GM12878 (cell line): ENCODE measurements around the gene SERPING1. TPM values are rescaled to one million over a fixed set of nuclear protein-coding genes. Genes with fewer than 3 reads are reported as not detected.

Experiments used
- ATAC-seq: fragments of 200-7000 bp; cut with Tn5 transposase; 3 replicates; pipeline ENCODE4 v1.9.1; 2020; ENCODE audit warnings: mild to moderate bottlenecking, moderate library complexity
- BruUV-seq: library from RNA; stranded (reverse); fragments of 400-500 nt; replicated peaks from 2 replicates; lab custom pipeline; 2021; lab: Mats Ljungman, UMichigan
- CTCF ChIA-PET: fragments of 300-600 bp; sonication (Branson Sonifier 250); formaldehyde crosslinking; extraction: SDS; loops from one replicate; lab custom pipeline; 2021; ENCODE audit warnings: inconsistent platforms; lab: Yijun Ruan, JAX
- POLR2A ChIA-PET: fragments of 350-600 bp; formaldehyde crosslinking; extraction: SDS; loops from one replicate; lab custom pipeline; 2021; ENCODE audit warnings: inconsistent platforms; lab: Charles Lee
- RAD21 ChIA-PET: fragments of 300-600 bp; sonication (Branson Sonifier 250); formaldehyde crosslinking; loops from one replicate; lab custom pipeline; 2023; ENCODE audit warnings: antibody characterized with exemption; ENCODE audit not compliant: unreplicated experiment; lab: Charles Lee
- SMC1A ChIA-PET: fragments of 300-600 bp; sonication (Branson Sonifier 250); formaldehyde crosslinking; loops from one replicate; lab custom pipeline; 2023; ENCODE audit not compliant: unreplicated experiment, uncharacterized antibody; lab: Charles Lee
- DNase-seq: peaks from one replicate; pipeline ENCODE4 v3.0.0-alpha.2; 2011; ENCODE audit warnings: low read depth, low spot score
- FAIRE-seq: peaks from 3 replicates; lab custom pipeline; 2011; peaks lifted over from hg19 to GRCh38; lab: Jason Lieb, UNC
- H2AFZ ChIP-seq: 2 replicates; pipeline ENCODE4 v1.6.0; 2011; ENCODE audit warnings: low read depth, low read length, control low read depth; ENCODE audit not compliant: control insufficient read depth
- H3K27ac ChIP-seq: 2 replicates; pipeline ENCODE4 v1.5.1; 2011; ENCODE audit warnings: control low read depth; ENCODE audit not compliant: control insufficient read depth, insufficient read depth
- H3K27me3 ChIP-seq, 2 experiments: replicated peaks in 1 of 2; 2 replicates each; pipeline versions ENCODE4 v1.6.0 to v1.6.1; 2011; ENCODE audit warnings: low read length in 1 of 2; ENCODE audit not compliant: control insufficient read depth in 2 of 2, insufficient read depth in 2 of 2
- H3K36me3 ChIP-seq, 2 experiments: 2 replicates each; pipeline ENCODE4 v1.5.1; 2011; ENCODE audit warnings: low read length in 1 of 2; ENCODE audit not compliant: control insufficient read depth in 2 of 2, insufficient read depth in 2 of 2
- H3K4me1 ChIP-seq: 2 replicates; pipeline ENCODE4 v1.6.1; 2011; ENCODE audit warnings: mild to moderate bottlenecking, low read length, moderate library complexity, mixed read lengths; ENCODE audit not compliant: control insufficient read depth, insufficient read depth
- H3K4me2 ChIP-seq: 2 replicates; pipeline ENCODE4 v1.6.0; 2011; ENCODE audit warnings: control low read depth; ENCODE audit not compliant: control insufficient read depth, insufficient read depth
- H3K4me3 ChIP-seq: fragments of 200-600 bp; sonication (generic); 2 replicates; pipeline ENCODE4 v1.5.1; 2016
- H3K79me2 ChIP-seq: 2 replicates; pipeline ENCODE4 v1.6.0; 2011; ENCODE audit warnings: low read length; ENCODE audit not compliant: control insufficient read depth, insufficient read depth
- H3K9ac ChIP-seq: 2 replicates; pipeline ENCODE4 v1.8.0; 2011; ENCODE audit warnings: low read length, control low read depth, mixed read lengths; ENCODE audit not compliant: control insufficient read depth, insufficient read depth
- H3K9me3 ChIP-seq: replicated peaks from 3 replicates; pipeline ENCODE4 v1.5.1; 2011; ENCODE audit warnings: mild to moderate bottlenecking, low read length; ENCODE audit not compliant: control insufficient read depth, insufficient read depth
- H4K20me1 ChIP-seq: 2 replicates; pipeline ENCODE4 v1.6.0; 2011; ENCODE audit not compliant: control insufficient read depth, insufficient read depth
- FOXK2 ChIP-seq: fragments of 450-650 bp; IDR thresholded peaks from 2 replicates; pipeline ENCODE4 v1.6.1; 2017; ENCODE audit warnings: mild to moderate bottlenecking, moderate library complexity
- HSF1 ChIP-seq: fragments of 150-350 bp; IDR thresholded peaks from 2 replicates; pipeline ENCODE4 v1.6.1; 2014; ENCODE audit warnings: mild to moderate bottlenecking, low read depth, low read length
- IKZF2 ChIP-seq, 2 experiments: fragments of 450-650 bp; IDR thresholded peaks; 2 replicates each; pipeline ENCODE4 v1.6.1; 2017; ENCODE audit warnings: mild to moderate bottlenecking in 2 of 2, moderate library complexity in 2 of 2
- KAT2A ChIP-seq: conservative IDR thresholded peaks from 2 replicates; pipeline ENCODE4 v1.6.1; 2011; ENCODE audit warnings: low read depth, low read length; ENCODE audit not compliant: control insufficient read depth
- NFXL1 ChIP-seq: fragments of 450-650 bp; IDR thresholded peaks from 2 replicates; pipeline ENCODE4 v1.6.1; 2017; ENCODE audit warnings: antibody characterized with exemption, mild to moderate bottlenecking, borderline replicate concordance
- POLR2A ChIP-seq: IDR thresholded peaks from 2 replicates; pipeline ENCODE4 v1.6.1; 2011; ENCODE audit warnings: low read depth, mild to moderate bottlenecking, low read length
- SPI1 ChIP-seq: IDR thresholded peaks from 2 replicates; pipeline ENCODE4 v1.6.1; 2011; ENCODE audit warnings: low read depth, mild to moderate bottlenecking, low read length, moderate library complexity, borderline replicate concordance; ENCODE audit not compliant: insufficient read depth
- TAF1 ChIP-seq: IDR thresholded peaks from 2 replicates; pipeline ENCODE4 v1.6.1; 2011; ENCODE audit warnings: mild to moderate bottlenecking, low read depth, low read length, borderline replicate concordance
- ZNF687 ChIP-seq: fragments of 450-650 bp; IDR thresholded peaks from 2 replicates; pipeline ENCODE4 v1.6.1; 2017; ENCODE audit warnings: mild to moderate bottlenecking, moderate library complexity
- WGBS: methylation state at CpG from one replicate; pipeline ENCODE4 v1.1.6; 2016; ENCODE audit warnings: low lambda C conversion rate; ENCODE audit not compliant: insufficient replicate concordance, insufficient coverage; ENCODE audit errors: missing lambda C conversion rate; 5-methylcytosine and 5-hydroxymethylcytosine counted together
- in situ Hi-C: fragments of 300-500 bp; cut with MboI; formaldehyde crosslinking; loops from 9 replicates; pipeline ENCODE4 v1.14.3; 2018; ENCODE audit warnings: mixed read lengths
- intact Hi-C: fragments of 100-400 bp; cut with micrococcal nuclease; formaldehyde crosslinking; loops from one replicate; pipeline ENCODE4 v1.14.2; 2022; ENCODE audit not compliant: unreplicated experiment
- polyA plus RNA-seq, 11 experiments: library from polyadenylated mRNA; depleted of rRNA in 4 of 11; unstranded in 6 of 11; stranded (reverse) in 5 of 11; fragments of >200 nt; fragmentation: Nextera tagmentation in 4 of 11; fragmentation: Illumina TruSeq in 1 of 11; extraction: Ambion mirVana in 4 of 11; extraction: Trizol in 1 of 11; gene quantifications; 1 replicate in 1 of 11; 2 replicates in 10 of 11; pipeline versions ENCODE4 v1.2.1 to v1.2.3, GENCODE V29; 2011 to 2016; ENCODE audit warnings: inconsistent platforms in 2 of 11, missing spikeins in 2 of 11, low read depth in 1 of 11
- total RNA-seq, 4 experiments: library from RNA; depleted of rRNA in 3 of 4; stranded (reverse); fragments of >200 nt in 3 of 4; fragmentation: Illumina TruSeq in 1 of 4; extraction: Trizol in 1 of 4; gene quantifications; 2 replicates each; pipeline versions ENCODE4 v1.2.1 to v1.2.3, GENCODE V29; 2013 to 2021

SERPING1 gene
- total and polyA plus RNA-seq, 10 of the 15 experiments (the other 5 are each of a cell fraction or from before 2014, with no cell fraction given): 0.24 to 1.4 TPM; not detected in 8

GRCh38 chr11:57645689-57646085 lies 48.2 kb downstream of the SERPING1 start:
- H3K27ac ChIP-seq: no peak overlapping the region
- WGBS: 33% methylated on average over 5 of the region's 5 CpGs
- in situ Hi-C loops (no loop called here), intact Hi-C loops (loop anchor here (2.0 kb wide), 1 partner anchor 153 kb away; no protein-coding TSS in a partner anchor)
- TF ChIP-seq TAF1: no peak
- no peak for TF ChIP-seq ZNF687
- no peak for TF ChIP-seq SPI1
- TF ChIP-seq HSF1: no peak
- no peak for TF ChIP-seq FOXK2
- no peak for TF ChIP-seq NFXL1
- no peak for TF ChIP-seq IKZF2 (IDR thresholded peaks at IDR 0.05)
- TF ChIP-seq KAT2A: no peak
- TF ChIP-seq POLR2A: 0 out of 2 replicates have a peak, but pooled peaks have one; percentile 30
- H3K79me2 ChIP-seq: no peaks in the 10 kb centered on the region
- no TSS peak for BruUV-seq
- ChIA-PET POLR2A (interaction anchor here (0.5 to 1.4 kb wide), 2 partner anchors 73 to 78 kb away, joined by 7 to 8 read pairs; partner anchors contain the start of gene UBE2L6), RAD21 (interaction anchor here (1.6 to 2.1 kb wide), 2 partner anchors 78 to 189 kb away, joined by 9 to 10 read pairs; partner anchors contain the start of gene UBE2L6), SMC1A (interaction anchor here (1.1 to 1.2 kb wide), 2 partner anchors 78 to 302 kb away, joined by 3 read pairs; partner anchors contain the start of gene UBE2L6), CTCF (interaction anchor here (0.7 to 13.9 kb wide), 12 partner anchors 9 to 302 kb away, joined by 3 to 319 read pairs (median 9); partner anchors contain the start of genes CLP1, TIMM10 and UBE2L6)
- no peak overlapping the region for H3K4me2 ChIP-seq
- DNase-seq (no peak), FAIRE-seq (no peak), ATAC-seq (peak; percentile 7; the same call in 2 of the 3 replicates)
- H3K9me3 ChIP-seq: no peaks in the 10 kb centered on the region
- H3K4me3 ChIP-seq: no peak overlapping the region
- no peak overlapping the region for H2AFZ ChIP-seq
- no peak overlapping the region for H3K9ac ChIP-seq
- no peaks in the 10 kb centered on the region for H4K20me1 ChIP-seq
- H3K36me3 ChIP-seq: no peaks in the 10 kb centered on the region
- H3K27me3 ChIP-seq: peaks cover 12 to 17% of the 10 kb centered on the region in 2 experiments
- peaks cover 12% of the 10 kb centered on the region for H3K4me1 ChIP-seq
